OCI-M2 (cell line): ENCODE measurements around the gene AHNAK2.
"Not testable (repeated sequence)": the region's sequence is repeated elsewhere in the genome, so short reads cannot be mapped to it uniquely, and the experiment has no call there.

Experiments used
- DNase-seq: peaks from one replicate; lab custom pipeline; 2025; ENCODE audit not compliant: unreplicated experiment; lab: John Stamatoyannopoulos, UW

The AHNAK2 gene

GRCh38 chr14:104954746-104955395 lies 23.3 kb downstream of the AHNAK2 start:
- no peak for DNase-seq

- no peak for DNase-seq
These were observed 24.1 kb downstream of the AHNAK2 start for GRCh38 chr14:104953896-104954656.

- DNase-seq, result no peak
These were observed 25.1 kb downstream of the AHNAK2 start for GRCh38 chr14:104953097-104953496.

- DNase-seq, result not testable (repeated sequence)
These were observed 26.1 kb downstream of the AHNAK2 start for GRCh38 chr14:104951863-104952657.

- DNase-seq, result not testable (repeated sequence)
These were observed 27.5 kb downstream of the AHNAK2 start for GRCh38 chr14:104950701-104951100.

- no peak for DNase-seq
These were observed 28.2 kb downstream of the AHNAK2 start for GRCh38 chr14:104950021-104950420.

GRCh38 chr14:104949406-104949955 lies 28.7 kb downstream of the AHNAK2 start:
- not testable (repeated sequence) for DNase-seq

- DNase-seq, result no peak
These were observed 29.5 kb downstream of the AHNAK2 start for GRCh38 chr14:104948736-104949031.

- DNase-seq, result not testable (repeated sequence)
These were observed 30.1 kb downstream of the AHNAK2 start for GRCh38 chr14:104947881-104948735.

- not testable (repeated sequence) for DNase-seq
These were observed 31.0 kb downstream of the AHNAK2 start for GRCh38 chr14:104947201-104947600.

- not testable (repeated sequence) for DNase-seq
These were observed 31.9 kb downstream of the AHNAK2 start for GRCh38 chr14:104945986-104946965.

GRCh38 chr14:104945266-104945665 lies 32.9 kb downstream of the AHNAK2 start:
- not testable (repeated sequence) for DNase-seq

GRCh38 chr14:104944436-104945205 lies 33.6 kb downstream of the AHNAK2 start:
- DNase-seq, result not testable (repeated sequence)

- DNase-seq, result not testable (repeated sequence)
These were observed 34.2 kb downstream of the AHNAK2 start for GRCh38 chr14:104944016-104944308.

GRCh38 chr14:104943216-104944015 lies 34.8 kb downstream of the AHNAK2 start:
- not testable (repeated sequence) for DNase-seq

GRCh38 chr14:104942586-104942985 lies 35.6 kb downstream of the AHNAK2 start:
- DNase-seq, result no peak

GRCh38 chr14:104941508-104942365 lies 36.4 kb downstream of the AHNAK2 start:
- no peak for DNase-seq
